ENCODE measurements around the gene POU2F3. TPM values are rescaled to one million over a fixed set of nuclear protein-coding genes. Genes with fewer than 3 reads are reported as not detected.

The POU2F3 gene
- polyA plus RNA-seq, 1 experiment: not detected

DNA sequence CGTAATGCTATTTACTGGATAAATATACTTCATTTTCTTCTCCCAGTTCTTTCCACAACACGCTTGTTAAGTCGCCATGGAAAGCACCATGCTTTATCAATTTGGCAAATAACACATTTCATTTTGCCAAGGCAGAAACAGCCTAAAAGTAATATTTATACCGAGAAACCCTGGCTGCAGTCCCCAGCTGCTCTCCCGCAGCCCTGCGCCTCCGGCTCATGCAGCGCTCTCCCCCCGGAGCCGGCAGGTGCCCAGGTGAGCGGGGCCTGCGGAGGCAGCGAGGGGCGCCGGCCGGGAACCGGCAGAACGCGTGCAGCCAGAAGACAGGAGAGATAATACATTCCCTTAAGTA is 95.6 kb downstream of the POU2F3 start:
- CTCF ChIA-PET: interaction anchor here (0.6 to 2.0 kb wide), 38 partner anchors 10 to 715 kb away, joined by 3 to 23 read pairs (median 4); partner anchors contain the start of gene TLCD5
- no peak for DNase-seq (ENCODE audit: low read depth, low spot score)
- H3K9me3 ChIP-seq (ENCODE audit: control insufficient read depth, insufficient read depth, low read length): no peaks in the 10 kb centered on the region
- no peaks in the 10 kb centered on the region for H3K27me3 ChIP-seq (ENCODE audit: control insufficient read depth, insufficient read depth, low read length)
- POLR2A ChIA-PET: interaction anchor here (0.6 to 3.2 kb wide), 5 partner anchors 17 to 903 kb away, joined by 3 to 15 read pairs (median 3); no protein-coding TSS in a partner anchor
- H3K27ac ChIP-seq (ENCODE audit: low read depth, low read length): peak overlapping the region; percentile 90
- peak overlapping the region; percentile 68 for H3K4me3 ChIP-seq (ENCODE audit: low read depth, low read length)
- TF ChIP-seq, protein P1, sequence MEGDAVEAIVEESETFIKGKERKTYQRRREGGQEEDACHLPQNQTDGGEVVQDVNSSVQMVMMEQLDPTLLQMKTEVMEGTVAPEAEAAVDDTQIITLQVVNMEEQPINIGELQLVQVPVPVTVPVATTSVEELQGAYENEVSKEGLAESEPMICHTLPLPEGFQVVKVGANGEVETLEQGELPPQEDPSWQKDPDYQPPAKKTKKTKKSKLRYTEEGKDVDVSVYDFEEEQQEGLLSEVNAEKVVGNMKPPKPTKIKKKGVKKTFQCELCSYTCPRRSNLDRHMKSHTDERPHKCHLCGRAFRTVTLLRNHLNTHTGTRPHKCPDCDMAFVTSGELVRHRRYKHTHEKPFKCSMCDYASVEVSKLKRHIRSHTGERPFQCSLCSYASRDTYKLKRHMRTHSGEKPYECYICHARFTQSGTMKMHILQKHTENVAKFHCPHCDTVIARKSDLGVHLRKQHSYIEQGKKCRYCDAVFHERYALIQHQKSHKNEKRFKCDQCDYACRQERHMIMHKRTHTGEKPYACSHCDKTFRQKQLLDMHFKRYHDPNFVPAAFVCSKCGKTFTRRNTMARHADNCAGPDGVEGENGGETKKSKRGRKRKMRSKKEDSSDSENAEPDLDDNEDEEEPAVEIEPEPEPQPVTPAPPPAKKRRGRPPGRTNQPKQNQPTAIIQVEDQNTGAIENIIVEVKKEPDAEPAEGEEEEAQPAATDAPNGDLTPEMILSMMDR (IDR thresholded peaks at IDR 0.05; ENCODE audit: low read depth, low read length): no peak

DNA sequence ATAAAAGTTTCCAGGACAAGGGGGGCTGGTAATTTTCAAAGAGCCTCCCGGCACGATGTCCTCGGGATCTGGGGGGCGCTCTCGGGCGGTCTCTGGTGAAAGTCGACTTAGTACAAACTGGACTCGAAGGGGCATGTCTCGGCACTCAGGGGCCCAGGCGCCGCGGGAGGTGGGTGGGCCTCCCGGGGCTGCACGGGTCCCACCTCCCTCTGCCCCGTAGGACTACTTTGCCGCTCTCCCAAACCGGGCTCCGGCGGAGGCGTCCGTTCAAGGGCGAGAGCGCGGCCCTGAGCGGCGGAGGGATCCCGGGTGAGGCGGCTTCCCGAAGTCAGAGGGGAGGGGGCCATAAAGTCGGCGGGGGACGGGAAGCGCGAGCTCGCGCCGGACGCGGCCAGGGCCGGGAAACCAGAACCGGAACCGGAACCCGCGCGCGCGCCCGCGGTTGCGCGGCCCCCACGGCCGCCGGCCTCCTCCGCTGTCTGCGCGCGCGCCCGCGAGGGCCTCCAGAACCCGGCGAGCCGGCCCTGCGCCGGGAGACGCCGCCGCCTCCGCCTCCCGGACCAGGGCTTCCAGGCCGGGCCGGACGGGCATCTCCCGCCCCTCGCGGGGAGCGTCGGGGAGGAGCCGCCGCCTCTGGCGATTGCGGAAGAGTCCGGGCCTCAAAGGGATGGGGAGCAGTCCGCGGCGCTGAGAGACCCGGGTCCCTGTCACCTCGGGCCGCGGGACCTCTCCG is 96.1 kb downstream of the POU2F3 start, which contains the start of gene ARHGEF12:
Gene ARHGEF12, plus strand, starts transcription at position 506 of the 733 bp plus-strand sequence. CDS start 831 bp downstream, outside the sequence.
- H3K9me3 ChIP-seq (ENCODE audit: control insufficient read depth, insufficient read depth, low read length): no peaks in the 10 kb centered on the region
- peak; percentile 97 for DNase-seq (ENCODE audit: low read depth, low spot score)
- peak within 1 kb of the TSS; percentile 90 for H3K27ac ChIP-seq (ENCODE audit: low read depth, low read length)
- no peaks in the 10 kb centered on the region for H3K27me3 ChIP-seq (ENCODE audit: control insufficient read depth, insufficient read depth, low read length)
- ChIA-PET CTCF (interaction anchor here (0.6 to 2.0 kb wide), 13 partner anchors 8 to 171 kb away, joined by 3 to 23 read pairs (median 6); partner anchors contain the start of gene TLCD5), POLR2A (interaction anchor here (0.6 to 3.2 kb wide), 8 partner anchors 11 to 904 kb away, joined by 3 to 15 read pairs (median 3); partner anchors contain the start of gene TLCD5)
- H3K4me3 ChIP-seq (ENCODE audit: low read depth, low read length): peak within 1 kb of the TSS; percentile 87
- TF ChIP-seq, protein P1 (IDR thresholded peaks at IDR 0.05; ENCODE audit: low read depth, low read length): peak; percentile 47

GRCh38 chr11:120336641-120337354 is 96.9 kb downstream of the POU2F3 start:
- Histone ChIP-seq H3K9me3 (ENCODE audit: control insufficient read depth, insufficient read depth, low read length) (no peaks in the 10 kb centered on the region), H3K27ac (ENCODE audit: low read depth, low read length) (peak overlapping the region; percentile 69), H3K4me3 (ENCODE audit: low read depth, low read length) (peak overlapping the region; percentile 87), H3K27me3 (ENCODE audit: control insufficient read depth, insufficient read depth, low read length) (no peaks in the 10 kb centered on the region)
- TF ChIP-seq, protein P1 (IDR thresholded peaks at IDR 0.05; ENCODE audit: low read depth, low read length): no peak
- ChIA-PET CTCF (interaction anchor here (0.6 to 1.0 kb wide), 2 partner anchors 9 to 95 kb away, joined by 4 read pairs; no protein-coding TSS in a partner anchor), POLR2A (interaction anchor here (0.6 to 3.2 kb wide), 6 partner anchors 12 to 210 kb away, joined by 3 to 15 read pairs (median 3); partner anchors contain the start of gene TLCD5)
- no peak for DNase-seq (ENCODE audit: low read depth, low spot score)

GRCh38 chr11:120337355-120338106 is 97.6 kb downstream of the POU2F3 start:
- CTCF ChIA-PET: interaction anchor here (1.0 kb wide), 1 partner anchor 94 kb away, joined by 4 read pairs; no protein-coding TSS in a partner anchor
- Histone ChIP-seq H3K4me3 (ENCODE audit: low read depth, low read length) (peak overlapping the region; percentile 87), H3K9me3 (ENCODE audit: control insufficient read depth, insufficient read depth, low read length) (no peaks in the 10 kb centered on the region), H3K27ac (ENCODE audit: low read depth, low read length) (peak overlapping the region; percentile 59), H3K27me3 (ENCODE audit: control insufficient read depth, insufficient read depth, low read length) (no peaks in the 10 kb centered on the region)
- no peak for DNase-seq (ENCODE audit: low read depth, low spot score)
- POLR2A ChIA-PET: interaction anchor here (0.5 to 3.2 kb wide), 6 partner anchors 12 to 1243 kb away, joined by 3 to 15 read pairs (median 5); no protein-coding TSS in a partner anchor
- TF ChIP-seq, protein P1 (IDR thresholded peaks at IDR 0.05; ENCODE audit: low read depth, low read length): no peak
